OCI-LY7 (cell line): ENCODE results near the gene GXYLT2. TPM values are rescaled to one million over a fixed set of nuclear protein-coding genes. Genes with fewer than 3 reads are reported as not detected.

Source experiments
- BruUV-seq: library from RNA; stranded (reverse); fragments of 400-500 nt; replicated peaks from 2 replicates; lab custom pipeline; 2021; lab: Mats Ljungman, UMichigan
- CTCF ChIA-PET: fragments of 300-600 bp; sonication (Branson Sonifier 250); formaldehyde crosslinking; loops from one replicate; lab custom pipeline; 2022; ENCODE audit warnings: antibody characterized with exemption; ENCODE audit not compliant: unreplicated experiment; lab: Charles Lee
- POLR2A ChIA-PET: fragments of 300-600 bp; sonication (Branson Sonifier 250); formaldehyde crosslinking; loops from one replicate; lab custom pipeline; 2022; ENCODE audit warnings: antibody characterized with exemption; lab: Charles Lee
- DNase-seq: peaks from one replicate; pipeline ENCODE4 v3.0.0-alpha.2; 2015; ENCODE audit warnings: low spot score
- H2AFZ ChIP-seq: fragments of 200-600 bp; sonication (generic), shearing (Covaris generic); 2 replicates; pipeline ENCODE4 v1.6.1; 2014; ENCODE audit warnings: mild to moderate bottlenecking, antibody characterized with exemption, low read length, moderate library complexity
- H3K27ac ChIP-seq: fragments of 200-600 bp; sonication (generic); 2 replicates; pipeline ENCODE4 v1.5.1; 2014; ENCODE audit warnings: mixed run types, low read depth, mild to moderate bottlenecking, moderate library complexity, low read length, inconsistent platforms; ENCODE audit not compliant: poor library complexity, severe bottlenecking
- H3K36me3 ChIP-seq: fragments of 200-600 bp; sonication (generic); 2 replicates; pipeline ENCODE4 v1.6.1; 2014; ENCODE audit warnings: mild to moderate bottlenecking, antibody characterized with exemption, low read length, moderate library complexity, mixed read lengths; ENCODE audit not compliant: insufficient read depth
- H3K4me1 ChIP-seq: fragments of 200-600 bp; sonication (generic); 2 replicates; pipeline ENCODE4 v1.5.1; 2014; ENCODE audit warnings: mild to moderate bottlenecking, low read length; ENCODE audit not compliant: insufficient read depth, poor library complexity, severe bottlenecking
- H3K4me2 ChIP-seq: fragments of 200-600 bp; sonication (generic); 2 replicates; pipeline ENCODE4 v1.6.1; 2014; ENCODE audit warnings: mild to moderate bottlenecking, low read length
- H3K4me3 ChIP-seq: fragments of 200-600 bp; sonication (generic); 2 replicates; pipeline ENCODE4 v1.5.1; 2014; ENCODE audit warnings: mild to moderate bottlenecking, low read depth, low read length; ENCODE audit not compliant: poor library complexity, severe bottlenecking
- H3K79me2 ChIP-seq: fragments of 200-600 bp; sonication (generic); 2 replicates; pipeline ENCODE4 v1.6.1; 2016; ENCODE audit warnings: low read depth, mild to moderate bottlenecking, low read length, moderate library complexity, mixed read lengths; ENCODE audit not compliant: insufficient read depth
- H3K9me2 ChIP-seq: fragments of 200-600 bp; sonication (generic); 2 replicates; pipeline ENCODE4 v1.6.1; 2016; ENCODE audit warnings: mild to moderate bottlenecking, low read length, mixed read lengths; ENCODE audit not compliant: insufficient read depth
- H3K9me3 ChIP-seq: fragments of 200-600 bp; sonication (generic); 2 replicates; pipeline ENCODE4 v1.6.1; 2014; ENCODE audit warnings: mild to moderate bottlenecking, mixed run types, low read length, mixed read lengths
- H4K20me1 ChIP-seq: fragments of 200-600 bp; sonication (generic); 2 replicates; pipeline ENCODE4 v1.6.1; 2014; ENCODE audit warnings: mild to moderate bottlenecking, antibody characterized with exemption, low read length, moderate library complexity, mixed read lengths; ENCODE audit not compliant: insufficient read depth
- EZH2phosphoT487 ChIP-seq: fragments of 200-600 bp; sonication (generic); IDR thresholded peaks from 2 replicates; pipeline ENCODE4 v1.6.1; 2018; ENCODE audit warnings: low read depth, borderline replicate concordance, mild to moderate bottlenecking, mixed run types, antibody characterized with exemption, low read length, moderate library complexity, mixed read lengths
- intact Hi-C: fragments of 100-400 bp; cut with micrococcal nuclease; formaldehyde crosslinking; loops from one replicate; pipeline ENCODE4 v1.10.0; 2022; ENCODE audit not compliant: unreplicated experiment
- total RNA-seq, 2 experiments: library from RNA; depleted of rRNA in 1 of 2; stranded (reverse); fragments of >200 nt in 1 of 2; shearing (Covaris generic) in 1 of 2; gene quantifications; 2 replicates each; pipeline ENCODE4 v1.2.3, GENCODE V29; 2014 to 2022
- TF ChIP-seq, protein P1 (sequence below): fragments of 200-600 bp; sonication (generic); conservative IDR thresholded peaks from 2 replicates; pipeline ENCODE4 v1.5.1; 2014; ENCODE audit warnings: mild to moderate bottlenecking, antibody characterized with exemption, low read length, moderate library complexity, mixed read lengths

Gene GXYLT2
- total RNA-seq, 2 experiments from 2014 or later, result not detected

DNA sequence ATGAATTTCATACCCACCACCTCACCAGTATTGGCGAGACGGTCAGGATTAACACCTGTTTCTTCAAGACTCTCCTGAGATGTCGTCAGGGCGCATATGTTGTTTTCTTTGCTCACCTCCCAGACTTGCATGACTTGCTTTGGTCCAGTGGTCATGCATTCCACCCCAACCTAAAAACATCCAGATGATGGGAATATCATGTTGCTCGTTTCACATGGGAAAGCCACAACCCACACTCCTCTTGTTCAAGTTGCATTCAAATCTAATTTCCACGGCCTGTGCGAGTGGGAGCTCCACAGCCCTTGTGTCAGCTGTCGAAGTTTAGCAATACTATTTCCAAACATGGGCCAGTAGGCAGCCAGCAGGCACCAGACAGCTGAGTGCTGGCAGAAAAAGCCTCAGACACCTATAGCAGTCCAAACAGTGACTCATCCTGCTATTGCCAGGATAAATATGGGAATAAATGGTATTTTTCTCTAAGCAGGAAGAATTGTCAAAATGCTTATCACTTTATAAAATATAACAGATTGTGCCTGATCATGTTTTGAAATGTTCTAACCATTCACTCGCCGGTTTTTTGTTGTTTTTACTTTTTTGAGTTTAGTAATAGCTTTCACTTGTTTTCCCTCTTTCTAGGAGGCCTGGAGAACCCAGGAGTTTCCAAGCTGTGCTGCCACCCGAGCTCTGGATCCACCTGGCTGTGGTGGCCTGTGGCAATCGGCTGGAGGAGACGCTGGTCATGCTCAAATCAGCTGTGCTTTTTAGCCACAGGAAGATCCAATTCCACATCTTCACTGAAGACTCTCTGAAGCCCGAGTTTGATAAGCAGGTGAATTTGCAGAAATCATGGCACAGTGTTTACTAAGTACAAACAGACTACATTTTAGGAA is 20.1 kb downstream of the GXYLT2 start:
- H3K9me2 ChIP-seq, result no peaks in the 10 kb centered on the region

DNA sequence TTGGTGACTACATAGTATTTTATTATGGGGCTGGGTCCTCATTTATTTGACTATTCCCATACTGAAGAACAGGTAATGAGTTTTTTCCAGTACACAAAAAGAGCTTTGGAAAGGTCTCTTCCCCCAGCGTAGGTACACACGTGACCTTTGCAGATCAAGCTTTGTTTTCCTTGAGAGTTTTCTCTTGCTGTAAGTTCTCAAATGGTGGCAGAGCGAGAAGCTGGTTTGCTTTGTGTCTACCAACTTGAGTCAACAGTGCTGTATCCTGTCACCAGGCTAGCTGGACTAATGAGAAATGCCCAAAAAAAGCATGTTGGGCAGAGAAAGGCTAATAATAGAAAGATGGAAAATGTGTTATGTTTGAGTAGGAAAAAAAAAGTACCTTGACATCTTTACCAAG is 21.7 kb downstream of the GXYLT2 start:
- no peaks in the 10 kb centered on the region for H3K79me2 ChIP-seq
- no peak overlapping the region for H3K4me3 ChIP-seq
- H2AFZ ChIP-seq, result no peak overlapping the region
- TF ChIP-seq EZH2phosphoT487, result no peak
- TF ChIP-seq, protein P1, sequence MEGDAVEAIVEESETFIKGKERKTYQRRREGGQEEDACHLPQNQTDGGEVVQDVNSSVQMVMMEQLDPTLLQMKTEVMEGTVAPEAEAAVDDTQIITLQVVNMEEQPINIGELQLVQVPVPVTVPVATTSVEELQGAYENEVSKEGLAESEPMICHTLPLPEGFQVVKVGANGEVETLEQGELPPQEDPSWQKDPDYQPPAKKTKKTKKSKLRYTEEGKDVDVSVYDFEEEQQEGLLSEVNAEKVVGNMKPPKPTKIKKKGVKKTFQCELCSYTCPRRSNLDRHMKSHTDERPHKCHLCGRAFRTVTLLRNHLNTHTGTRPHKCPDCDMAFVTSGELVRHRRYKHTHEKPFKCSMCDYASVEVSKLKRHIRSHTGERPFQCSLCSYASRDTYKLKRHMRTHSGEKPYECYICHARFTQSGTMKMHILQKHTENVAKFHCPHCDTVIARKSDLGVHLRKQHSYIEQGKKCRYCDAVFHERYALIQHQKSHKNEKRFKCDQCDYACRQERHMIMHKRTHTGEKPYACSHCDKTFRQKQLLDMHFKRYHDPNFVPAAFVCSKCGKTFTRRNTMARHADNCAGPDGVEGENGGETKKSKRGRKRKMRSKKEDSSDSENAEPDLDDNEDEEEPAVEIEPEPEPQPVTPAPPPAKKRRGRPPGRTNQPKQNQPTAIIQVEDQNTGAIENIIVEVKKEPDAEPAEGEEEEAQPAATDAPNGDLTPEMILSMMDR, result no peak
- no peaks in the 10 kb centered on the region for H4K20me1 ChIP-seq
- H3K9me3 ChIP-seq, result no peaks in the 10 kb centered on the region
- H3K9me2 ChIP-seq, result no peaks in the 10 kb centered on the region
- intact Hi-C loops, result no loop called here
- CTCF ChIA-PET, result no interaction called here
- H3K27ac ChIP-seq, result no peak overlapping the region
- H3K36me3 ChIP-seq, result no peaks in the 10 kb centered on the region
- BruUV-seq, result no TSS peak
- POLR2A ChIA-PET, result no interaction called here
- no peaks in the 10 kb centered on the region for H3K4me1 ChIP-seq
- no peak overlapping the region for H3K4me2 ChIP-seq
- no peak for DNase-seq

More for the DNA sequence above, 20.1 kb downstream of the GXYLT2 start:
- no peak overlapping the region for H3K27ac ChIP-seq
- no peak overlapping the region for H3K4me2 ChIP-seq
- no peak for TF ChIP-seq EZH2phosphoT487
- TF ChIP-seq, protein P1, result no peak
- CTCF ChIA-PET, result no interaction called here
- H3K4me3 ChIP-seq, result no peak overlapping the region
- DNase-seq, result no peak
- no peaks in the 10 kb centered on the region for H4K20me1 ChIP-seq
- no peaks in the 10 kb centered on the region for H3K79me2 ChIP-seq
- no peak overlapping the region for H2AFZ ChIP-seq
- intact Hi-C loops, result no loop called here
- H3K36me3 ChIP-seq, result no peaks in the 10 kb centered on the region
- no peaks in the 10 kb centered on the region for H3K9me3 ChIP-seq
- BruUV-seq, result no TSS peak
- POLR2A ChIA-PET, result interaction anchor here (0.7 kb wide), 1 partner anchor 19 kb away, joined by 3 read pairs; no protein-coding TSS in a partner anchor
- no peaks in the 10 kb centered on the region for H3K4me1 ChIP-seq

DNA sequence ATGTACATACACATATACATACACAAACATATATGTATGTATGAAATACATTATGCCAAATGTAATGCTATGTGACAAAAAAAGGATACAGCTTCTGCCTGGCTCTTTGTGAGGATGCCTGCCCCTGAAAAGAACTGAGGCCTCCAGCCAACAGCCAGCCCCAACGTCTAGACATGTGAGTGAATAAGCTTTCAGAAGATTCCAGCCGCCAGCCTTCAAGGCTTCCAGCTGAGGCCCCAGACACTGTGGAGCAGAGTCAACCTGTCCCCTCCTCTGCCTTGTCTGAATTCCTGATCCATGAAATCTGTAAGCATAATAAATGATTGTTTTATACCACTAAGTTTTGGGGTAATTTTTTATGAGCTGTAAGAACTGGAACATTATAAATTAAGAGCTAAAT is 24.7 kb downstream of the GXYLT2 start:
- Histone ChIP-seq H3K9me3 (no peaks in the 10 kb centered on the region), H3K27ac (no peak overlapping the region), H3K4me3 (no peak overlapping the region), H3K79me2 (no peaks in the 10 kb centered on the region), H2AFZ (no peak overlapping the region), H4K20me1 (no peaks in the 10 kb centered on the region), H3K4me1 (no peaks in the 10 kb centered on the region), H3K36me3 (no peaks in the 10 kb centered on the region), H3K9me2 (no peaks in the 10 kb centered on the region), H3K4me2 (no peak overlapping the region)
- CTCF ChIA-PET, result no interaction called here
- intact Hi-C loops, result no loop called here
- no peak for DNase-seq
- POLR2A ChIA-PET, result interaction anchor here (0.6 kb wide), 2 partner anchors 14 to 96 kb away, joined by 3 read pairs; no protein-coding TSS in a partner anchor
- TF ChIP-seq, protein P1, result no peak
- no peak for TF ChIP-seq EZH2phosphoT487
- BruUV-seq, result no TSS peak
